Endodermal cell (in vitro differentiated cells): Measurements from ENCODE around the gene ZBP1. TPM values are rescaled to one million over a fixed set of nuclear protein-coding genes. Genes with fewer than 3 reads are reported as not detected.

Experiments used
- DNase-seq: peaks from one replicate; pipeline ENCODE4 v3.0.0-alpha.2; 2017
- H3K27ac ChIP-seq: 2 replicates; pipeline ENCODE4 v1.5.1; 2013; ENCODE audit warnings: mild to moderate bottlenecking, low read depth, low read length, moderate library complexity
- H3K27me3 ChIP-seq: 2 replicates; pipeline ENCODE4 v1.6.1; 2013; ENCODE audit warnings: mild to moderate bottlenecking, low read length, moderate library complexity; ENCODE audit not compliant: insufficient read depth, control insufficient read depth, poor library complexity, severe bottlenecking
- H3K36me3 ChIP-seq: 2 replicates; pipeline ENCODE4 v1.7.0; 2013; ENCODE audit warnings: mild to moderate bottlenecking, low read length, moderate library complexity; ENCODE audit not compliant: control insufficient read depth, insufficient read depth
- H3K4me1 ChIP-seq: one replicate; pipeline ENCODE4 v1.7.0; 2013; ENCODE audit warnings: low read length; ENCODE audit not compliant: control insufficient read depth, insufficient read depth
- H3K4me3 ChIP-seq: 2 replicates; pipeline ENCODE4 v1.5.1; 2013; ENCODE audit warnings: mild to moderate bottlenecking, low read length, moderate library complexity
- H3K9ac ChIP-seq: 2 replicates; pipeline ENCODE4 v1.6.1; 2013; ENCODE audit warnings: mild to moderate bottlenecking, low read length, moderate library complexity; ENCODE audit not compliant: poor library complexity, severe bottlenecking; ENCODE audit errors: extremely low read depth
- H3K9me3 ChIP-seq: 2 replicates; pipeline ENCODE4 v1.6.1; 2013; ENCODE audit warnings: mild to moderate bottlenecking, low read length, moderate library complexity; ENCODE audit not compliant: control insufficient read depth
- H3K27ac Mint-ChIP-seq: 2 replicates; pipeline ENCODE4 v1.8.0; 2020; ENCODE audit warnings: mixed read lengths
- H3K27me3 Mint-ChIP-seq: 2 replicates; pipeline ENCODE4 v1.8.0; 2021; ENCODE audit warnings: mild to moderate bottlenecking, mixed read lengths; ENCODE audit not compliant: insufficient read depth
- H3K36me3 Mint-ChIP-seq: 2 replicates; pipeline ENCODE4 v1.8.0; 2020; ENCODE audit warnings: low read depth, mixed read lengths
- H3K4me1 Mint-ChIP-seq: 2 replicates; pipeline ENCODE4 v1.8.0; 2020; ENCODE audit warnings: mixed read lengths
- H3K4me3 Mint-ChIP-seq: 2 replicates; pipeline ENCODE4 v1.8.0; 2020; ENCODE audit warnings: mild to moderate bottlenecking, moderate library complexity, mixed read lengths
- H3K9me3 Mint-ChIP-seq: 2 replicates; pipeline ENCODE4 v1.8.0; 2020; ENCODE audit warnings: mild to moderate bottlenecking, mixed read lengths
- CTCF ChIP-seq: fragments of 200-600 bp; sonication (generic); conservative IDR thresholded peaks from 2 replicates; pipeline ENCODE4 v1.5.0; 2021; ENCODE audit warnings: antibody characterized with exemption, mild to moderate bottlenecking
- WGBS, 2 experiments: methylation state at CpG; one replicate each; pipeline versions ENCODE4 v1.1.5 to v1.1.7; 2013; ENCODE audit warnings: missing lambda C conversion rate in 2 of 2, mixed read lengths in 1 of 2; ENCODE audit not compliant: insufficient coverage in 1 of 2, insufficient read length in 1 of 2; 5-methylcytosine and 5-hydroxymethylcytosine counted together
- total RNA-seq, 2 donors: library from RNA; stranded (reverse); fragmentation: NEBNext Ultra II Directional in 1 of 2; extraction: Animal tissue kit (Norgen Biotek cat#: 25700) in 1 of 2; gene quantifications; 2 replicates in 1 of 2; 3 replicates in 1 of 2; pipeline ENCODE4 v1.2.1, GENCODE V29; 2021

Gene ZBP1
- total RNA-seq, 2 donors from 2014 or later = not detected

DNA sequence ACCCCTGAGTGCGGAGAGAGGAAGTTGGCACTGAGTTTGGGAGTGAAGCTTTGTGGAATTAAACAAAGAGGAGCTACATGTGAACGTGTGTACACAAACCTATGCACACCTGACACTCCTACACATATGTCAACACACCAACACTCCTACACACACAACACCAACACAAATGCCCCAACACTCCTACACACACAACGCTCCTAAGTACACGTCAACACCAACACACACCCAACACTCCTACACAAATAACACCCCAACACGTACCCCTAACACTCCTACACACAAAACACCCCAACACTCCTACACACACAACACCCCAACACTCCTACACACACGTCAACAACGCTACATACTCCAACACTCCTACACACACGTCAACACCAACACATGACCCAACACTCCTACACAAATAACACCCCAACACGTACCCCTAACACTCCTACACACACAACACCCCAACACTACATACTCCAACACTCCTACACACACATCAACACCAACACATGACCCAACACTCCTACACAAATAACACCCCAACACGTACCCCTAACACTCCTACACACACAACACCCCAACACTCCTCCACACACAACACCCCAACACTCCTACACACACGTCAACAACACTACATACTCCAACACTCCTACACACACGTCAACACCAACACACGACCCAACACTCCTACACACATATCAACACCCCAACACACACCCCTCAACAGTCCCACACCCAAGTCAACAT lies 40.1 kb upstream of the ZBP1 start:
- Mint-ChIP-seq H3K4me1 (peaks cover under 1% of the 10 kb centered on the region), H3K9me3 (no peaks in the 10 kb centered on the region), H3K4me3 (no peak overlapping the region), H3K27ac (peak overlapping the region; percentile 82), H3K27me3 (no peaks in the 10 kb centered on the region), H3K36me3 (peaks cover 25% of the 10 kb centered on the region)
- H3K4me3 ChIP-seq = no peak overlapping the region
- TF ChIP-seq CTCF = no peak
- H3K4me1 ChIP-seq = no peaks in the 10 kb centered on the region
- no peak overlapping the region for H3K9ac ChIP-seq
- 91 to 92% methylated on average over 5 to 13 of the region's 13 CpGs for WGBS, 2 experiments
- no peak for DNase-seq
- H3K36me3 ChIP-seq = peaks cover 48% of the 10 kb centered on the region
- H3K9me3 ChIP-seq = no peaks in the 10 kb centered on the region
- H3K27ac ChIP-seq = peak overlapping the region; percentile 66
- no peaks in the 10 kb centered on the region for H3K27me3 ChIP-seq

GRCh38 chr20:57659517-57660180 lies 39.4 kb upstream of the ZBP1 start:
- Histone ChIP-seq H3K27ac (peak overlapping the region; percentile 66), H3K4me3 (no peak overlapping the region), H3K4me1 (no peaks in the 10 kb centered on the region), H3K9me3 (no peaks in the 10 kb centered on the region), H3K9ac (no peak overlapping the region), H3K27me3 (no peaks in the 10 kb centered on the region), H3K36me3 (peaks cover 41% of the 10 kb centered on the region)
- no peaks in the 10 kb centered on the region for H3K27me3 Mint-ChIP-seq
- H3K4me3 Mint-ChIP-seq = no peak overlapping the region
- H3K4me1 Mint-ChIP-seq = peaks cover 6% of the 10 kb centered on the region
- DNase-seq = peak; percentile 38
- H3K9me3 Mint-ChIP-seq = no peaks in the 10 kb centered on the region
- 96 to 98% methylated on average over 15 to 24 of the region's 24 CpGs for WGBS, 2 experiments
- no peak for TF ChIP-seq CTCF
- H3K36me3 Mint-ChIP-seq = peaks cover 23% of the 10 kb centered on the region
- H3K27ac Mint-ChIP-seq = peak overlapping the region; percentile 82

DNA sequence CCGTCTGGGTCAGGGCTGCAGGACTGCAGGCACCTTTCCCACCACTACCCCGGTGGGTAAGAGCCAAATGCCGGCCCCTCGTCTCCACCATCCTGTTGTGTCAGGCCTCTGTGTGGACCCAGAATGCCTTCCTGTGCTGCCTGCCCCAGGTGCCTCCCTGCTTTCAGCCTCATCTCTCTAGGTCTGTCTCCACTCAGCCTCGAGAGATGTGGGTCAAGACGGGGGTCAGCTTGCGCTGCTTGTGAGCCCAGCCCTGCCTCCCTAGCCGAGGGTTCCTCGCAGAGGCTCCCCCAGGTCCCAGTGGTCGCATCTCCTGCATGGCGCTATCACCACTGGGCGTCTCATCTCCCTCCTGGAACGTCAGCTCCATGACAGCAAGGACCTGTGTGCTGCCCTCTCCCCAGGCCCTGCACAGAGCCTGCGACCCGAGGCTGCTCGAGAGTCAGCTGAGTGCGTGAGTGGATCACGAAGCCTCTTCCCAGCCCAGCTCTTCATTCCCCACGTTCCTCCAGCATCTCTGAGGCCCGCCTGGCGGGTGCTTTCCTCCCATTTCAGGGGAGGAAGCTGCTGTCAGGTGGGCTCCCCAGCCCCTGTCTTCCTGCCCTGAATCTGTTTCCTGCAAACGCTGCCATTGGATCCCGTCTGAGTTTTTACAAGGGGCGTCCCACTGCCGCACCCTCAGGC lies 38.7 kb upstream of the ZBP1 start:
- 93 to 94% methylated on average over 20 to 25 of the region's 25 CpGs for WGBS, 2 experiments
- no peaks in the 10 kb centered on the region for H3K27me3 ChIP-seq
- no peaks in the 10 kb centered on the region for H3K4me1 ChIP-seq
- H3K36me3 ChIP-seq = peaks cover 42% of the 10 kb centered on the region
- peak overlapping the region; percentile 44 for H3K27ac Mint-ChIP-seq
- no peak overlapping the region for H3K4me3 Mint-ChIP-seq
- peak; percentile 34 for DNase-seq
- H3K9me3 Mint-ChIP-seq = no peaks in the 10 kb centered on the region
- no peak overlapping the region for H3K4me3 ChIP-seq
- H3K36me3 Mint-ChIP-seq = peaks cover 23% of the 10 kb centered on the region
- TF ChIP-seq CTCF = no peak
- no peaks in the 10 kb centered on the region for H3K9me3 ChIP-seq
- peaks cover 8% of the 10 kb centered on the region for H3K4me1 Mint-ChIP-seq
- peak overlapping the region; percentile 53 for H3K27ac ChIP-seq
- no peak overlapping the region for H3K9ac ChIP-seq
- H3K27me3 Mint-ChIP-seq = no peaks in the 10 kb centered on the region
